ENCODE measurements around the gene RNF115. TPM values are rescaled to one million over a fixed set of nuclear protein-coding genes. Genes with fewer than 3 reads are reported as not detected.
"Not testable (repeated sequence)": the region's sequence is repeated elsewhere in the genome, so short reads cannot be mapped to it uniquely, and the experiment has no call there.

Gene RNF115
- total RNA-seq, 2 donors from 2014 or later = 42.8 to 44.6 TPM

DNA sequence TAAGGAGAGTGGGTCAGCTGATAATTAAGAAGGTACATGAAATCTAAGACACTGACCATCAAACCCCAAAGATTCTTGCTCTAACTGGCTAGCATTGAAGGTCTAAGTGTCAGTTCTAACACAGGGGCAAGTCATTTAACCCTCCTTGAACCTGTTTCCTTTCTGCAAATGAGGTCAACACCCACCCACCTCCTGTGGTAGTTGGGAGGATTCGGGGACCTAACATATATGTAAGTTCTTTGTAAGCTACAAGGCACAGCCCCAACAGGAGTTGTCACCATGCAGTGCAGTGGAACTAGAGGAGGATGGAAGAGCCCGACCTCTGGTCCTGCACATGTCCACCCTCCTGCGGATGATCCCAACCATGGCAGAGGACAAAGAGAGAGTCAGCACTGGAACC lies 23.9 kb upstream of the RNF115 start:
- Histone ChIP-seq H3K4me1 (peaks cover 0 to 14% of the 10 kb centered on the region in 2 donors), H3K36me3 (peaks cover 50% of the 10 kb centered on the region), H3K27me3 (no peaks in the 10 kb centered on the region), H3K9me3 (no peaks in the 10 kb centered on the region), H3K27ac (no peak overlapping the region), H3K4me3 (no peak overlapping the region)
- DNase-seq (ENCODE audit: low spot score) = no peak
- TF ChIP-seq CTCF (IDR thresholded peaks at IDR 0.05) = no peak

GRCh38 chr1:145846201-145846612 lies 22.3 kb upstream of the RNF115 start:
- H3K36me3 ChIP-seq = peaks cover 52% of the 10 kb centered on the region
- no peak for DNase-seq (ENCODE audit: low spot score)
- no peaks in the 10 kb centered on the region for H3K9me3 ChIP-seq
- peak; percentile 23 to 57 for TF ChIP-seq CTCF (IDR thresholded peaks at IDR 0.05)
- peak overlapping the region; percentile 76 to 82 for H3K27ac ChIP-seq
- peaks cover 0 to 14% of the 10 kb centered on the region in 2 donors for H3K4me1 ChIP-seq
- no peaks in the 10 kb centered on the region for H3K27me3 ChIP-seq
- peak overlapping the region; percentile 52 to 59 for H3K4me3 ChIP-seq

DNA sequence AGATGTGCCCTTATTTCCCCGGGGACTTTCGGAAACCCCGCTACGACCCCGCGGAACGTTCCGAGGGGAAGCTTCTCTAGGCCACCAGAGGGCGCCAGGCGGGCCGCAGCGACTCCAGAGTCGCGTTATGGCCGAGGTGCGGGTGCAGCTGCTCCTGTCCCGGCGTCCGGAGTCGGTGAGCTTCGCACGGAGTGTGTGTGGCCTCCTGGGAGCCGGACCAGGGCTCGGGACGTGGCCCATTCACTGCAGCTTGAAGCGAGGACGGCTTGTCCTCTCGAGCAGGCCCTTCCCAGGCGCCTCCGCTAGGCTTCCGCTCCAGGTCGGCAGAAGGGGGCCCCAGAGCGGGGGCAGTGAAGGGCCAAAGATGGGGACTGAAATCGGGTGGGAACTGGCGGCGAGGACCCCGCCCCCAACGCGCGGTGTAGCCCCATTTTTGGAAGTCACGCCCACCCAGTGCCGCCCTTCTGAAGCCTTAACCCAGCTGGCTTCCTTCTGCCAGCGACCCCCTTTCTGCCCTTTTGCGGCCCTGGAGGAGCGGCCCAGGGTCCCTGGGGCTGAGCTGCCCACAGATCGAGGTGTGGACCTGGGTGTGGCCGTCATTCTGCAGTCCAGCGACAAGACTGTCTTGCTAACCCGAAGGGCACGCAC lies 21.7 kb upstream of the RNF115 start, which contains the start of gene NUDT17:
Gene NUDT17, plus strand, starts transcription at position 117 of the 648 bp plus-strand sequence. Its CDS starts 11 bp downstream, at position 128.
- Histone ChIP-seq H3K36me3 (peaks cover 52% of the 10 kb centered on the region), H3K4me3 (peak within 1 kb of the TSS; percentile 52 to 59), H3K4me1 (peaks cover 0 to 14% of the 10 kb centered on the region in 2 donors), H3K27ac (peak within 1 kb of the TSS; percentile 76 to 82), H3K27me3 (no peaks in the 10 kb centered on the region), H3K9me3 (no peaks in the 10 kb centered on the region)
- peak; percentile 90 to 93 for TF ChIP-seq CTCF (IDR thresholded peaks at IDR 0.05)
- peak; percentile 70 for DNase-seq (ENCODE audit: low spot score)

GRCh38 chr1:145845144-145845513 lies 21.2 kb upstream of the RNF115 start:
- Histone ChIP-seq H3K27me3 (no peaks in the 10 kb centered on the region), H3K4me1 (peaks cover 0 to 14% of the 10 kb centered on the region in 2 donors), H3K27ac (peak overlapping the region; percentile 76 to 82), H3K4me3 (peak overlapping the region; percentile 52 to 59), H3K9me3 (no peaks in the 10 kb centered on the region), H3K36me3 (peaks cover 50% of the 10 kb centered on the region)
- no peak for DNase-seq (ENCODE audit: low spot score)
- TF ChIP-seq CTCF (IDR thresholded peaks at IDR 0.05) = no peak

DNA sequence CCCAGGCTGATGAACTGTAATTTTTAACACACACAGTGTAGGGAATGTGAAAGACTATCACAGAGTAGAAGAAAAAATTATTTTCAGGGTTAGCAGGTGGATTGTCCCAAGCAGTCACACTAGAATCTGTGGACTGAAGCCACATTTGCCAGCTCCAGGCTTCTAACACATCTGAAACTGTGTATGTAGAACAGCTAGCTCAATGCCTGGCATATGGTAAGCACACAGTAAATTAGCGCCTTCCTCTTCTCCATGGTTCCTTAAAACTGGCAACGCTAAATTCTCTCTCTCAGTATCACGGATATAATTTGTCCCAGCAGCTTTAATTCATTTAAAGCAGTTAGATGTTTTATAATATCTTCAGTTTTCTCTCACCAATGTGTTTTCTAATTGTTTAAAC lies 19.1 kb upstream of the RNF115 start:
- Histone ChIP-seq H3K36me3 (peaks cover 53% of the 10 kb centered on the region), H3K4me1 (peaks cover 0 to 14% of the 10 kb centered on the region in 2 donors), H3K9me3 (no peaks in the 10 kb centered on the region), H3K27ac (no peak overlapping the region), H3K4me3 (no peak overlapping the region), H3K27me3 (no peaks in the 10 kb centered on the region)
- no peak for DNase-seq (ENCODE audit: low spot score)
- no peak for TF ChIP-seq CTCF (IDR thresholded peaks at IDR 0.05)

GRCh38 chr1:145837656-145838055 lies 13.8 kb upstream of the RNF115 start:
- Histone ChIP-seq H3K36me3 (peaks cover 96% of the 10 kb centered on the region), H3K27me3 (no peaks in the 10 kb centered on the region), H3K27ac (no peak overlapping the region), H3K4me3 (no peak overlapping the region), H3K9me3 (no peaks in the 10 kb centered on the region), H3K4me1 (no peaks in the 10 kb centered on the region)
- TF ChIP-seq CTCF (IDR thresholded peaks at IDR 0.05) = no peak
- DNase-seq (ENCODE audit: low spot score) = no peak

GRCh38 chr1:145830810-145831209 lies 6.9 kb upstream of the RNF115 start:
- not testable (repeated sequence) for DNase-seq (ENCODE audit: low spot score); H3K4me3 ChIP-seq; H3K9me3 ChIP-seq; H3K27me3 ChIP-seq; H3K4me1 ChIP-seq; H3K27ac ChIP-seq
- H3K36me3 ChIP-seq = peaks cover 97% of the 10 kb centered on the region

All from right atrium auricular region (tissue), 2 donors.